Lower leg skin (tissue), 3 donors: ENCODE data around the gene LFNG.

Experiments used
- POLR2A ChIP-seq, 2 donors: fragments of 450-650 bp; IDR thresholded peaks; one replicate each; pipeline ENCODE4 v1.6.1; 2016 to 2017; ENCODE audit warnings: antibody characterized with exemption in 2 of 2, mild to moderate bottlenecking in 1 of 2, moderate library complexity in 1 of 2
- TF ChIP-seq, protein P1 (sequence below), 3 donors: fragments of 450-650 bp; IDR thresholded peaks; one replicate each; pipeline ENCODE4 v1.5.1; 2016; ENCODE audit warnings: antibody characterized with exemption in 3 of 3, mild to moderate bottlenecking in 3 of 3, moderate library complexity in 2 of 3

DNA sequence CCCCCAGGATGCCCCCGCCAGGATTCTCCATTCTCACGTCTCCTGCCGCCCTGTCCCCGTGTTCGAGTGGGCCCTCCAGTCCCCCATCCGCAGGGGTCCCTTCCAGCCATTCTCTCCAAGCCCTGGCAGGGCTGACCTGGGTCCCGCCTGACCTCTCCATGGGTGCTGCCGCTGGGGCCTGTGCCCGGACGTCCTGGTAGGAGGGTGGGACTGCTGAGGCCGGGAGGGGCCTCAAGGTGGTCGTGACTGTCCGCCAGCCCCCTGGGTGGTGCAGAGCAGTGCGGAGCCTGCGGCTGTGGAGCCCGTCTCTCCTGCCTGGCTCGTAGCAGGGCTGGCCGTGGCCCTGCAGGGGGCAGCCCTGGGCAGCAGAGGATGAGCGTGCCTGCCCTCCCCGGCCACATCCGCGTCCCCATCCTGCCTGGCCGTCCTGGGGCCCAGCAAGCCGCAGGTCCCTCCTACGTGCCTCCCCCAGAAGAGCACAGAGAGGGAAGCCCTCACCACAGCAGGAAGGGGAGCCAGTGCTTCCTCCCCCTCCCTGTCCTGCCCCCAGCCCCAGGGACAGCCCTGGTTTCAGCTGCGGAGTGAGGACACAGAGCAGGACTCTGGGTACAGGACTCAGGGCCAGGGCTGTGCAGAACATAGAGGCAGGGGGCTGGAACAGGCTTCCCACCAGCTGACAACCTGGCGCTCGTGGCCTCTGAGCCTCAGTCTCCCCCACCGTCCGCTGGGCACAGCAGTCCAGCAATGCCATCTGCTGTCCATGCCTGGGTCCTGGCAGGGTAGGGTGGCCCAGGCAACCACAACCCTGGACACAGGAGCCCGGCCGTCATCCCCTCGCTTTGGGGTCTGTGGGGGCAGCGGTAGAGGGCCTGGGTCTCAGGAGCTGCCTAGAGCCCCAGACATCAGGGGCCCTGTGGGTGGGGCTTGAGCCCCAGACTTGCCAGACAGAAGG, 41.9 kb upstream of the LFNG start:
- TF ChIP-seq, protein P1, sequence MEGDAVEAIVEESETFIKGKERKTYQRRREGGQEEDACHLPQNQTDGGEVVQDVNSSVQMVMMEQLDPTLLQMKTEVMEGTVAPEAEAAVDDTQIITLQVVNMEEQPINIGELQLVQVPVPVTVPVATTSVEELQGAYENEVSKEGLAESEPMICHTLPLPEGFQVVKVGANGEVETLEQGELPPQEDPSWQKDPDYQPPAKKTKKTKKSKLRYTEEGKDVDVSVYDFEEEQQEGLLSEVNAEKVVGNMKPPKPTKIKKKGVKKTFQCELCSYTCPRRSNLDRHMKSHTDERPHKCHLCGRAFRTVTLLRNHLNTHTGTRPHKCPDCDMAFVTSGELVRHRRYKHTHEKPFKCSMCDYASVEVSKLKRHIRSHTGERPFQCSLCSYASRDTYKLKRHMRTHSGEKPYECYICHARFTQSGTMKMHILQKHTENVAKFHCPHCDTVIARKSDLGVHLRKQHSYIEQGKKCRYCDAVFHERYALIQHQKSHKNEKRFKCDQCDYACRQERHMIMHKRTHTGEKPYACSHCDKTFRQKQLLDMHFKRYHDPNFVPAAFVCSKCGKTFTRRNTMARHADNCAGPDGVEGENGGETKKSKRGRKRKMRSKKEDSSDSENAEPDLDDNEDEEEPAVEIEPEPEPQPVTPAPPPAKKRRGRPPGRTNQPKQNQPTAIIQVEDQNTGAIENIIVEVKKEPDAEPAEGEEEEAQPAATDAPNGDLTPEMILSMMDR (IDR thresholded peaks at IDR 0.05) = peak in 1 of 3 donors; percentile 25
- TF ChIP-seq POLR2A (IDR thresholded peaks at IDR 0.05) = no peak
